Naive thymus-derived CD8-positive, alpha-beta T cell (primary cell): ENCODE measurements around the gene ELMOD1. TPM values are rescaled to one million over a fixed set of nuclear protein-coding genes. Genes with fewer than 3 reads are reported as not detected.

ENCODE experiments used
- ATAC-seq, 2 donors: fragments of 150-1000 bp; cut with Tn5 transposase in 1 of 2; sonication (Bioruptor Pico), chemical (Tn5 transposase) in 1 of 2; 1 replicate in 1 of 2; 2 replicates in 1 of 2; pipeline ENCODE4 v1.10.0; 2021; ENCODE audit warnings: mild to moderate bottlenecking in 2 of 2, moderate library complexity in 2 of 2
- POLR2A ChIA-PET: fragments of 350-600 bp; sonication (Branson Sonifier 250); formaldehyde crosslinking; loops from one replicate; lab custom pipeline; 2021; ENCODE audit warnings: antibody characterized with exemption; lab: Charles Lee
- DNase-seq, 10 donors: peaks; one replicate each; pipeline versions ENCODE4 v3.0.0 to v3.0.0-alpha.2; 2020 to 2022
- H3K27ac Mint-ChIP-seq, 10 donors: one replicate each; pipeline ENCODE4 v1.8.0; 2020 to 2022; ENCODE audit warnings: mild to moderate bottlenecking in 10 of 10, mixed read lengths in 10 of 10, moderate library complexity in 4 of 10, inconsistent platforms in 1 of 10
- H3K27me3 Mint-ChIP-seq, 5 donors: one replicate each; pipeline ENCODE4 v1.8.0; 2021 to 2022; ENCODE audit warnings: mixed read lengths in 5 of 5
- H3K36me3 Mint-ChIP-seq, 3 donors: one replicate each; pipeline ENCODE4 v1.8.0; 2020 to 2022; ENCODE audit warnings: mixed read lengths in 3 of 3, mild to moderate bottlenecking in 2 of 3, inconsistent platforms in 1 of 3
- H3K4me1 Mint-ChIP-seq, 4 donors: one replicate each; pipeline ENCODE4 v1.8.0; 2021 to 2022; ENCODE audit warnings: mixed read lengths in 4 of 4
- H3K4me3 Mint-ChIP-seq, 10 donors: one replicate each; pipeline ENCODE4 v1.8.0; 2020 to 2022; ENCODE audit warnings: mild to moderate bottlenecking in 10 of 10, mixed read lengths in 10 of 10, moderate library complexity in 6 of 10, inconsistent platforms in 1 of 10
- H3K9me3 Mint-ChIP-seq, 9 donors: one replicate each; pipeline ENCODE4 v1.8.0; 2020 to 2022; ENCODE audit warnings: mixed read lengths in 9 of 9, mild to moderate bottlenecking in 3 of 9, inconsistent platforms in 1 of 9, moderate library complexity in 1 of 9
- polyA plus RNA-seq, 3 donors: library from polyadenylated mRNA; unstranded; fragments of 300-500 nt; fragmentation: Illumina TruSeq; gene quantifications; one replicate each; pipeline ENCODE4 v1.2.3, GENCODE V29; 2021
- total RNA-seq, 8 experiments: library from RNA in 2 of 8; stranded (reverse) in 2 of 8; gene quantifications; one replicate each; pipeline ENCODE4 v1.2.3 and lab custom pipeline; 2021 to 2026

The ELMOD1 gene
- total and polyA plus RNA-seq, 5 experiments from 2014 or later = not detected

DNA sequence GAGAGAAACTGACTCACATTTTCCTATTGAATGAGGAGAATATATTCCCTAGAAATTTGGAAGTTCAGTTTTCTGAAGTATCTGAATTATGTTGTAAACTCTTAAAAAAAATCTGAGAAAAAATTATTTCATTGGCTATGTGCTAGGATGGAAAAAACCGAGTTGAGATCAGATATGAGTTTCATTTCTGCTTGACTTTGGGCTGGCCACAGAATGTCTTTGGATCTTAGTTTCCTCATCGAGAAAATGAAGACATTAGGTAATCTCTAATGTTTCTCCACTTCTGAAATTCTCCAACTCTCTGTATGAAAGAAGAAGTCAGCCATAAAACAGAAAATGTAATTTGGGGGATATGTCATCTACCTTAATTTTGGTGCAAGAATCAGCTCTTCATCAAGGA, 92.1 kb downstream of the ELMOD1 start:
- peaks cover 0 to 11% (median 2%) of the 10 kb centered on the region in 5 donors for H3K27me3 Mint-ChIP-seq
- H3K36me3 Mint-ChIP-seq = no peaks in the 10 kb centered on the region
- H3K27ac Mint-ChIP-seq = no peak overlapping the region
- POLR2A ChIA-PET = no interaction called here
- H3K4me1 Mint-ChIP-seq = no peaks in the 10 kb centered on the region
- no peak overlapping the region for H3K4me3 Mint-ChIP-seq
- no peak for ATAC-seq
- H3K9me3 Mint-ChIP-seq = no peaks in the 10 kb centered on the region
- no peak for DNase-seq

DNA sequence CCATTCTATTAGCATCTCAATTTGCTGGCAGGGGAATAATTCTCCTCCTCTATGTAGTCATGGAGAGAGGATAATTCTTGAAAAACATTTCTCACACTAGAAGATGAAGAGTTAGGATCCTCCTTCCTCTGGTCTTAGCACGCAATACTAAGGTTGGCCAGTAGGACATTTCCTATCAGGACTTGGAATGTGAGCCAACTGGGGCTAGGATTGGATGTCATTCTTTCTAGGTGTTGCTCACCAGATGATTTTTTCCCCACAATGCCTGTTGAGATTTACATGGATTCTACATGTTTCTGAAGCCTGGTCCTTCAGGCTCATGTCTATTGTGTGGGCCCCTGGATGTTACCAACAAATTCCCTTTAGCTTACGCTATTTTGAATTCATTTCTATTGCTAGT, 92.9 kb downstream of the ELMOD1 start:
- Mint-ChIP-seq H3K9me3 (no peaks in the 10 kb centered on the region), H3K4me1 (no peaks in the 10 kb centered on the region), H3K27ac (no peak overlapping the region), H3K36me3 (no peaks in the 10 kb centered on the region), H3K4me3 (no peak overlapping the region), H3K27me3 (peaks cover 0 to 6% (median 2%) of the 10 kb centered on the region in 5 donors)
- DNase-seq = no peak
- ATAC-seq = no peak
- POLR2A ChIA-PET = no interaction called here

DNA sequence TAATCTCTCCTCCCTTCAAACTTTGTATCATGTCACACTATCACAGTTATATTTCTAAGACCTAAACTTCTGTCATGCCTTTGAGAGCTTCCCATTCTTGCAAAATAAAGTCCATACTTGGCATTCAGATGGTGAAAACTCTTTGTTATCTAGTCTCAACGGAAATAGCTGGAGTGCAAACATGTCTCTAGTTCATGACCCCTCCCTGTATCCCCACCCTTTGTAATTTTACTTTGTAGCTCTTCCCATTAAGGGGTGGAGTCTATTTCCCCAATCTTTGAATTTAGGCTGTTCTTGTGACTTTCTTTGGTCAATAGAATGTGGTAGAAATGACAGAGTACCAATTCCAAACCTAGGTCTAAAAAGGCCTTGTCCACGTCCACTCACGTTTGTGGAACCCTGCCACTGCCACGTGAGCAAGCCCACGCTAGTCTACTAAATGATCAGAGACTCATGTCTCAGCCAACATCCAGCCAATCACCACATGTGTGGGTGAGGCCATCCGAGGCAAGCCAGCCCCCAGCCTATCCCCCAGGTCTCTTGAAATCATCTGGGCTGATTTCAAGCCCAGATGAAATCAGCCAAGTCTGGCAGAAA, 97.5 kb downstream of the ELMOD1 start:
- Mint-ChIP-seq H3K27ac (no peak overlapping the region), H3K9me3 (no peaks in the 10 kb centered on the region), H3K4me3 (no peak overlapping the region), H3K4me1 (no peaks in the 10 kb centered on the region), H3K27me3 (peaks cover 2 to 27% (median 14%) of the 10 kb centered on the region in 5 donors), H3K36me3 (no peaks in the 10 kb centered on the region)
- no peak for DNase-seq
- POLR2A ChIA-PET = no interaction called here
- no peak for ATAC-seq

DNA sequence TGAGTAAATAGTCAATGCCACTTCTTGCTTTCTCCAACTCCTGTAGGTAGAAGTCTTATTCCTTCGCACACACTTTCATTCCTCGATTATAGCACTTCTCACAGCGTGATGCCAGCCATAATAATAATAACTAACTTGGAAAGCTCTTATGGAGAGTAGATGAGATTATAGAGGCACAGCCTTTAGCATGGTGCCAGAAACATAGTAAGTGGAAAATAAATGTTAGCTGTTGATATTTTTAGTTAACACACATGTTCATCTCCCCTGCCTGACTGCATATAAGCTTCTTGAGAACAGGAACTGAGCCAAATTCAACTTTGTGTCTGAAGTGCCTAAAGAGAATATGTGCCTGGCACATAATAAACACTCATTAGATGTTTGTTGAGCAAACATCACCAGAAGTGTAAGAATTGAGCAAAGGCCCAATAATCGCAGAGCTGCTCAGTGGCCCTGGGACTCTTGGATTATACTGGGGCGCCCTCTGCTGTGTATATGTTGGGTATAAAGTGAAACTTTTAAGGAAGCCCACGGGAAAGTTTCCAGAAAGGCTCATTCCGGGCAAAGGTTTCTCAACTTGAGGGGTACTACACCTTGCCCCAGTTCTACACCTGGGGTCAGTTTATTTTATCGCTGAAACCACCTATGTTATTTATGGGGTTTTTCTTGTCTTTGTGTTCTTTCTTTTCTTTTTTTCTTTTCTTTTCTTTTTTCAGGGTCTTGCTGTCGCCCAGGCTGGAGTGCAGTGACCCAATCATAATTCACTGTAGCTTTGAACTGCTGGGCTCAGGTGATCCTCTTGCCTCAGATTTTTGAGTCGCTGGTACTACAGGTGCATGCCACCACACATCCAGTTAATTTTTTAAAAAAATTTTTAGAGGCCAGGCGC, 98.6 kb downstream of the ELMOD1 start:
- no peak overlapping the region for H3K4me3 Mint-ChIP-seq
- H3K27ac Mint-ChIP-seq = no peak overlapping the region
- H3K9me3 Mint-ChIP-seq = no peaks in the 10 kb centered on the region
- H3K4me1 Mint-ChIP-seq = no peaks in the 10 kb centered on the region
- ATAC-seq = peak; percentile 66 to 72
- peaks cover 2 to 27% (median 14%) of the 10 kb centered on the region in 5 donors for H3K27me3 Mint-ChIP-seq
- H3K36me3 Mint-ChIP-seq = no peaks in the 10 kb centered on the region
- peak; percentile 15 to 73 (median 44) for DNase-seq
- POLR2A ChIA-PET = interaction anchor here (0.6 kb wide), 1 partner anchor 46 kb away, joined by 3 read pairs; no protein-coding TSS in a partner anchor

DNA sequence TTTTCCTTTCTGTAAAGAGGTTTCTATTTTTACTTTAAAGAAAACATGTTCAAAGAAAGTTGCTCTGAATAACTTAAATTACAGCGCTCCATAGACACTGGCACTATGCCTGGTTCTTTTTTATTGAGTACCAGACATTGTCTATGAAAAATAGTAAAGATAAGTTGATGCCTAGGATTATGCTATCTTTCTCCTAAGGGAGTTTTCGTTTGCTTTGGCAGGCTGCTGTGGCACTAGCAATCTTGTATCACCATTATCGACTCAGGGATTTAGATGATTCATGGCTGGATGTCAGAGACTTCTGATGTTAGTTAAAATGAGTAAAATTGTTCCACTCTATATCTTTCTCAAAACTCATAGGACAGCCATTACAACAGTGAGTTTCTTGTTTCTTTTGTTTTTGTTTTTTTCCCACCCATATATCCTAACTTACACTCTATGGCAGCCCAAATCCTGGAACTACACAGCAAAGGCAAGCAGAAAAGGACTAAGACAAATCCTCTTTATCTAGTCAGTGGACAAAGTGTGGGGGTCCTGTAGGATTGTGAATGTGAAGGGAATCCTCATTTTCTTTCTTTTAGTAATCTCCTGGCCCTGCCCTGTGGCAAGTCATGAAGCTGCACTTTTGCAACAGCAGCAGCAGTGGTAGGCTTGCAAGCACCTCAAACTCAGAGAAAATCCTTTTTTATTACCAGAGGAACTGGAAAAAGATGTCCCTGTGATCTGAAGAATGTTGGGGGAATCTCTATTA, 100.2 kb downstream of the ELMOD1 start:
- ATAC-seq (no peak), DNase-seq (no peak)
- H3K9me3 Mint-ChIP-seq = no peaks in the 10 kb centered on the region
- H3K36me3 Mint-ChIP-seq = no peaks in the 10 kb centered on the region
- peaks cover 2 to 32% (median 14%) of the 10 kb centered on the region in 5 donors for H3K27me3 Mint-ChIP-seq
- no peak overlapping the region for H3K27ac Mint-ChIP-seq
- H3K4me1 Mint-ChIP-seq = no peaks in the 10 kb centered on the region
- no peak overlapping the region for H3K4me3 Mint-ChIP-seq
- POLR2A ChIA-PET = no interaction called here

DNA sequence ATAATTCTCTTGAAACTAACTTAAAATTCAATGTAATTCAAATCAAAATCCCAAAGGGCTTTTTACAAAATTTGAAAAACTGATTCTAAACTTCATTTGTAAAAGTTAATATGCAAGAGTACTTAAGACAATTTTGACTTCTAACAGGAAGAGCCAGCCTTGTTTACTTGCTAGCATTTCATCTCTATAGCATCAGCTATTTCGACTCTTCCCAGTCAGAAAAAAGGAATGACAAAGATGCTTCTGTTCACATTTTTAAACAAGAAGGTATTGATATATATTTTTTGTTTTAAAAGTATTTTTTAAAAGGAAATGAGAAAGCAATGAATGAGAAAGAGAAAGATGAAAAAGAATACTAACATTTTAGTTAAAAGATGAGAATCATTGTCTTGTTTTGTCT, 104.5 kb downstream of the ELMOD1 start:
- POLR2A ChIA-PET = no interaction called here
- H3K27ac Mint-ChIP-seq = no peak overlapping the region
- H3K9me3 Mint-ChIP-seq = no peaks in the 10 kb centered on the region
- no peaks in the 10 kb centered on the region for H3K36me3 Mint-ChIP-seq
- no peaks in the 10 kb centered on the region for H3K4me1 Mint-ChIP-seq
- peaks cover 5 to 54% (median 23%) of the 10 kb centered on the region in 5 donors for H3K27me3 Mint-ChIP-seq
- no peak overlapping the region for H3K4me3 Mint-ChIP-seq
- DNase-seq (no peak), ATAC-seq (no peak)

DNA sequence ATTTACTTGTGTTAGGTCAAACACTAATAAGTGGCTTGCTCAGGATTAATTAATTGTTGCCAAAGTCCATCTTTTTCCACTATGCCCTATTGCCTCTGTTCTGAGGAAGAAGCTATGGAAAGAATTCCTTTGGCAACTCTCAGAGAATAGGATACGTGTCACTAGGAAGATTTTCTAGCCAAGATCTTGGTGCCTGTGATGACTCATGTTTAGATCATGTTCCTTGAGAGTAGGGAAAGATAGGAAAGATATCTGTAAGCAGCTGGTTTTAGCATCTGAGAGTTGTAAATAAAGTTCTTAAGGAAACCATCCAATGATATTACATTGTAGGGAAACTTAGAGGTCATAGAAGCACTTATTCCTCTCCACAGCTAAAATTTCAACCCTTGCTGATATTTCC, 105.2 kb downstream of the ELMOD1 start:
- Mint-ChIP-seq H3K27ac (no peak overlapping the region), H3K9me3 (no peaks in the 10 kb centered on the region), H3K27me3 (peaks cover 4 to 51% (median 23%) of the 10 kb centered on the region in 5 donors), H3K4me1 (no peaks in the 10 kb centered on the region), H3K4me3 (no peak overlapping the region), H3K36me3 (no peaks in the 10 kb centered on the region)
- POLR2A ChIA-PET = interaction anchor here (0.5 kb wide), 1 partner anchor 134 kb away, joined by 3 read pairs; no protein-coding TSS in a partner anchor
- DNase-seq (no peak), ATAC-seq (no peak)

DNA sequence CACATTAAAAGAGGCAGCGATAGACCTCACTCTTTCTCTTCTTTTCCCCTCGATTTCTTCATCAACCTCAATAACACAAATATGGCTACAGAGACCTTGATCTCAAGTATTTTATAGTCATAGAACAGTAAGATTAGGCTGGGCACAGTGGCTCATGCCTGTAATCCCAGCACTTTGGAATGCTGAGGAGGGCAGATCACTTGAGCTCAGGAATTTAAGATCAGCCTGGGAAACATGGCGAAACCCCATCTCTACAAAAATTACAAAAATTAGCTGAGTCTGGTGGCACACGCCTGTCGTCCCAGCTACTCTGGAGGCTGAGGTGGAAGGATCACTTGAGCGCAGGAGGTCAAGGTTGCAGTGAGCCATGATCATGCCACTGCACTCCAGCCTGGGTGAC, 106.3 kb downstream of the ELMOD1 start:
- Mint-ChIP-seq H3K4me1 (no peaks in the 10 kb centered on the region), H3K36me3 (no peaks in the 10 kb centered on the region), H3K27ac (no peak overlapping the region), H3K4me3 (no peak overlapping the region), H3K9me3 (no peaks in the 10 kb centered on the region), H3K27me3 (peaks cover 4 to 40% (median 19%) of the 10 kb centered on the region in 5 donors)
- ATAC-seq = no peak
- POLR2A ChIA-PET = no interaction called here
- no peak for DNase-seq

DNA sequence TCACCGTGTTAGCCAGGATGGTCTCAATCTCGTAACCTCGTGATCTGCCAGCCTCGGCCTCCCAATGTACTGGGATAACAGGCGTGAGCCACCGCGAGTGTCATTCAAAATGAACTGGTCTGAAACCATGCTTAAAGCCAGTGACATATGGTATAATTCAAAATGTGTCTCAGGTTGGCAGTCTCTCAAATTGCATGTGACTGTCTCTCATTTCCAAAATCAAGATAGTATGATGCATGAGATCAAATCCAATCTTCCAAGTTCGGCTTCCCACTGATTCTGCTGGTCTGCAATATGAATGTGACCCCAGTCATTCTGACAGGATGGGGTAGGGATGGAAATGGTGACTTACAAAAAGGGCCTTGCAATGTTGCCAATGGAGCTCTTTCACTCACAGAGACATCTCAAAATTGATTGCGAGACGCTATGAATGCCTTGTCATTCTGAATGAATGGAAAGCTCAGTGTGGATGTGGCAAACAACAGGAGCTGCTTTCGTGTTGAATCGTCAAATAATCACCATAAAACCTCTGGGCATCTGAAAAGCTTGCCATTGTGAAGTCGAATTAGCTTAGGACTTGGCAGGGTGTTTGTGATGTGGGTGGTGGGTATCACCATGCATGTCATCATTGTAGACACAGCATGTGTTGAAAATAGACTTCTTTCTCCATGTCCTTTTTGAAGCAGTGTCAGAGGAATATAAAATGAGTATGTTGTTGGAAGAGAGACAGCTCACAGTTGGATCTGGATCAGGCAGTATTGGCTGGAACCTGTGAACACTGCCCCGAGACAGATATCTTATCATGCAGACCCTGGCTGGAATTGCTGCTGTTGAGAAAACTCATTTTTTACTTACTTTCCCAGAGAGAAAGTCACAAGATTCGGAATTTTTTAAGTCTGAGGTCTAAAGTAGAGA, 108.7 kb downstream of the ELMOD1 start:
- no peaks in the 10 kb centered on the region for H3K36me3 Mint-ChIP-seq
- no peaks in the 10 kb centered on the region for H3K4me1 Mint-ChIP-seq
- POLR2A ChIA-PET = no interaction called here
- H3K4me3 Mint-ChIP-seq = no peak overlapping the region
- peaks cover 7 to 50% (median 27%) of the 10 kb centered on the region in 5 donors for H3K27me3 Mint-ChIP-seq
- no peaks in the 10 kb centered on the region for H3K9me3 Mint-ChIP-seq
- no peak overlapping the region for H3K27ac Mint-ChIP-seq
- no peak for DNase-seq
- ATAC-seq = no peak

DNA sequence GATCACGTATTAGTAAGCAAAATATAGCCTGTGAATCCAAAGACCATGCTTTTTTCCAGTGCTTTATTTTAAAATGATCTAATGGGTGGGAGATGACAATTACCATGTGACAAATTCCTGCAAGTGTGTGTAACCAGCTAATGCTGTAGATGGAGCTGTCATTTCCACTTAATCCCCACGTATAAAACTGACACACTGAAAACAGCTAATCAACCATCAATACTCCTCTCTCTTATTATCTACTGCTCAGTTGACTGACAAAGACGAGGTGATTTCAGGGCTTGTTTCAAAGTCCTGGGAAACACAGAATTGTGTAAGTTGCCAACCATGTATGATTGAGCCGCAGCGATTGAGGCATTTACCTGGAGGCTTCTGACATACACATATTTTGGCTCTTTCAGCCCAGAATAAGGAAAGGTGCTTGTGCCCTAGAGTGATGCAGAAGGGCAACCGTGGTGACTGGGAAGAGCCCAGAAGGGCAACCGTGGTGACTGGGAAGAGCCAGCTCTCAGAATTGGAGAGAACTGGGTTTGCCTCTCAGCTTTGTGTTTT, 111.2 kb downstream of the ELMOD1 start:
- no peak for ATAC-seq
- Mint-ChIP-seq H3K4me1 (no peaks in the 10 kb centered on the region), H3K27ac (no peak overlapping the region), H3K9me3 (no peaks in the 10 kb centered on the region), H3K4me3 (no peak overlapping the region), H3K36me3 (no peaks in the 10 kb centered on the region), H3K27me3 (peaks cover 7 to 35% (median 25%) of the 10 kb centered on the region in 5 donors)
- DNase-seq = no peak
- POLR2A ChIA-PET = no interaction called here

DNA sequence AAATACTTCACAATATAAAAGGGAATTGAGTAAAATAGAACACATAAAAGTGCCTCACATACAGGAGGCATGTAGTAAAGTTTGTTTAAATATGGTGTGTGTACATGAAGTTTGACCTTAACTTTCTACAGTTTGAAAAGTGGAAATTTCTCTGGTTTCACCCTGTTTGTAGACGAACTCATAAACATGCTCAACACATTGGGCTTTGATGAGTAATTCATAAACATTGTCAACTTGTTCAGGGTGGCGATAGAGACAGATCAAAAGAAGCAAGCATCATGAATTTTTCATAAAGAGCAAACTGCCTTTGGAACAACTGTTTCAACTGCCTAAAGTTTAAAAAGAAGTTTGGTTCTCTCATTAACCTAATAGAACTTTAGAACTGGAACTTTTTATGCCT, 111.8 kb downstream of the ELMOD1 start:
- no peaks in the 10 kb centered on the region for H3K36me3 Mint-ChIP-seq
- H3K27ac Mint-ChIP-seq = no peak overlapping the region
- H3K4me1 Mint-ChIP-seq = no peaks in the 10 kb centered on the region
- H3K9me3 Mint-ChIP-seq = no peaks in the 10 kb centered on the region
- no peak overlapping the region for H3K4me3 Mint-ChIP-seq
- DNase-seq = no peak
- POLR2A ChIA-PET = no interaction called here
- H3K27me3 Mint-ChIP-seq = peaks cover 9 to 36% (median 25%) of the 10 kb centered on the region in 5 donors
- no peak for ATAC-seq

DNA sequence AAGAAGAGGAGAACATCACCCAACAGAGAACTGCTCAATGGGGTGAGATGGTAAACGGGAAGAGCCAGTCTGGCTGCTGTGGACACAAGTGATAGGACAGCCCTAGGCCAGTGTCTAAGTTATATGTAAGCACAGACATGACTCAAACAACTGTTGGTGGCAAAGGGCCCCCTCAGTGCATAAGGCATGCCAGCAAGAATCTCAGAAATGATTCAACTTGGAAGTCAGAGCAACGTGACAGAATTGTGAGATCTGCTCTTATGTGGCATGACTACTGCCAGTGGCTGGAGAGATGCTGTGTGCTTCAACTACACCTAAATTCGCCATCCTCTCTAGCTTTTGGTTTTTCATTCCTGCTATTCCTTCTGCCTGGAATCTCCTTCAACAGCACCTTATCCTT, 113.5 kb downstream of the ELMOD1 start:
- POLR2A ChIA-PET = no interaction called here
- Mint-ChIP-seq H3K4me1 (no peaks in the 10 kb centered on the region), H3K4me3 (no peak overlapping the region), H3K9me3 (peaks cover 0 to 2% (median 0%) of the 10 kb centered on the region in 9 donors), H3K27ac (no peak overlapping the region), H3K36me3 (no peaks in the 10 kb centered on the region), H3K27me3 (peaks cover 11 to 43% (median 29%) of the 10 kb centered on the region in 5 donors)
- DNase-seq (no peak), ATAC-seq (no peak)
